UCSD-AML1 (cell line): ENCODE results near the gene RGCC.
"Not testable (repeated sequence)": the region's sequence is repeated elsewhere in the genome, so short reads cannot be mapped to it uniquely, and the experiment has no call there.

Experiments
- DNase-seq: peaks from one replicate; lab custom pipeline; 2025; ENCODE audit not compliant: unreplicated experiment; lab: John Stamatoyannopoulos, UW

Gene RGCC

GRCh38 chr13:41488124-41488523, 30.8 kb downstream of the RGCC start:
- no peak for DNase-seq

DNA sequence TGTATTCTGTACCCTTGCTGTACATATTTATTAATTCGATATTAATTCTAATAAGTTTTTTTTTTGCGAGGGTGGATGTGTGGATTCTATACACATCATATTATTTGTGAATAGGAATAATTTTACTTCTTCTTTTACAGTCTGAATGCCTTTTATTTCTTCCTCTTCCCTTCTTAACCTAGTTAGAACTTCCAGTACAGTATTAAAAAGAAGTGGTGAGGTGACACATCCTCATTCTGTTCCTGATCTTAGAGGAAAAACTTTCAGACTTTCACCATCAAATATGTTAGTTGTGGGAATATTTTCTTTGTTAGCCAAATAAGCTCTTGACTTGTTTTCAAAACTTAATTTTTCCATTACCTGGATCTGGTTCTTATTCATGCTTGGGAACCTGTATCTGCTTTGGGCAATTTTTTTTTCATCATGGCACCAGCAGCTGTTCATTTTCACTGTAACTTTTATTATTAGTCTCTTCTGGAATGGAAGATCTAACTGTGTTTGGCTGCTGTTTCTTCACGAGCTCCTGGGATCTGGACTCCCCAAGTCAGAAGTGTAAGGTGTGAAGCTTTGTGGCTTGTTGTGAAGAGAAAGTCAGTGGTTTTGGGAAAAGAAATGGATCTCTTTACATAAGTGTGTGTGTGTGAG, 33.1 kb downstream of the RGCC start:
- DNase-seq, result no peak

DNA sequence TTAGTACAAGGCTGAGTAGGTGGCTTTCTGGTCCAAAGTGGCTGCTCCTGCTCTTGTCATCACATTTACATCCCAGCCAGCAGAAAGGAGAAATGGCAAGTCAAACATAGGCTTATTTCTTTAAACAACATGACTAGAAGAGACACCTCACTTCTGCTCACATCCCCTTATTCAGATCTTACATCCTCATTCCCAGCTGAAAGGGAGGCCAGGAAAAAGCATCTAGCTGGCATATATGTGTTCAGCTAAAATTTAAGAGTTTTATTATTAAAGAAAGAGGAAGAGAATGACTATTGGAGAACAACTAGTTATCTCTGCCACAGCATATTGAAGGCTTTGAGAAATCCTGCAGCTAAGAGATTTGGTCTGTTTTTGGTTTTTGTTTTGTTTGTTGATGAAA, 34.1 kb downstream of the RGCC start:
- no peak for DNase-seq

- DNase-seq, result peak; percentile 29
Observed at GRCh38 chr13:41492432-41493260, 35.3 kb downstream of the RGCC start.

DNA sequence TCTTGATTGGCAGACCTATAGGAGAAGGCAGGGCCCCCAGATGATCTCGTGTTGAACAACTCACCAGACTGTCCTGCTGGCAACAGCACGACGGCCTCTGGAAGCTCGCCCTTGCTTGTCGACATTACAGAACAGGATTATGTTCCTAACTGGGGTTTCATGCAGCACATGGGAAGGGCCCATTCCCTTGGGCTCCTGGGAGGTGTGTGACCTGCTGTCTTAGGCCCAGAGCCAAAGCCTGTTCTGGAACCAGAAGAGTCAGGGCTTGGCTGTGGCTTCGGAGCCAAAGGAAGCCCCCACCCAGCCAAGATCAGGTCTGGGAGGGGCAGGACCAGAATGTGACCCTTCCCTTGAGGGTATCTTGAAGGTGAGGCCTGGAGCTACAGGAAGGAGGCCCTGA, 36.9 kb downstream of the RGCC start:
- no peak for DNase-seq

- no peak for DNase-seq
Observed at GRCh38 chr13:41495044-41495443, 37.7 kb downstream of the RGCC start.

- DNase-seq, result no peak
Observed at GRCh38 chr13:41496420-41497234, 39.3 kb downstream of the RGCC start.

- no peak for DNase-seq
Observed at GRCh38 chr13:41497436-41497835, 40.1 kb downstream of the RGCC start.

DNA sequence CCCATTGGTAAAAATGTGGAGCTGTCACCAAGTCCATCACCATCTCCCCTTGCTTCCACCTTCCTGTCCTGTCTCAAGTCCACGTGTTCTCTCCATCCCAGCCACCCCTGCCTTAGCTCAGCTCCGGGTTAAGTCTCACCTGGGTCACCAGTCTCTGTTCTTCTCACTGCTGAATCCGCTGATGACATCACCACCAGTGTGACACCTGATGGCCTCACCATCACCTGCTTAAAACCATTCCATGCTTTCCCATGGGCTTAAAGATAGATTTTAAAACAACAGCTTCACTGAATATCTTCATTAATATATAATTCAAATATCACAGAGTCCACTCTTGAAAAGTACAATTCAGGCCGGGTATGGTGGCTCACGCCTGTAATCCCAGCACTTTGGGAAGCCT, 42.1 kb downstream of the RGCC start:
- no peak for DNase-seq

DNA sequence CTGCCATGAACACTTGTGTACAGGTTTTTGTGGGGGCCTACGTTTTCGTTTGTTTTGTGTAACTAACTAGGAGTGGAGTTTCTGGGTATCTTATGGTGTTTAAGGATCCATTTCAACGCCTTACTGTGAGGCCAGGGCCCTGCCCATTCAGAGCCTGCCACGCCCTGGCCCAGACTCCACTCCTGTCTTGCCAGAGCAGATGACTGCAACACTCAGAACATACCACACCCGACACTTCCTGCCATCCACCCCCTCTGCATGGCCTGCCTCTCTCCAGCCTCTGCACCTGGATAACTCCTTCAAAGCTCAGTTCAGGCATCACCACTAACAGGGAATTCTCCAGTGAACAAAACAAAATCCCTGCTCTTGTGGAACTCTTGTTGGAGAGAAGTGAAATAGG, 43.2 kb downstream of the RGCC start:
- no peak for DNase-seq

DNA sequence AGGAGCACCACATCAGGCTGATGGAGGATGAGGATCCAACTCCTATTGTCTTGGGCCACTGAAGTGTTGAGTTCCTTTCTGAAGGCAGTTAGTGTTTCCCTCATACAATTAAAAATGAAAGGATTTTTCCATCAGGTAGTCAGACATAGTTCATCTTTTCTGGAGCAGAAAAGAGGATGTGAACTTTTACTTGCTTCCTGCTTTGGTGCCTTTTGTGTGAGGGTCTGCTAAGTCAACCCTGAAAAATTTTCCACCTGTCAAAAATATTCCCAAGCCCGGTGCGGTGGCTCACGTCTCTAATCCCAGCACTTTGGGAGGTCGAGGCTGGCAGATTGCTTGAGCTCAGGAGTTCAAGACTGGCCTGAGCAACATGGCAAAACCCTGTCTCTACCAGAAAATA, 43.9 kb downstream of the RGCC start:
- no peak for DNase-seq

- DNase-seq, result no peak
Observed at GRCh38 chr13:41502031-41502430, 44.7 kb downstream of the RGCC start.

DNA sequence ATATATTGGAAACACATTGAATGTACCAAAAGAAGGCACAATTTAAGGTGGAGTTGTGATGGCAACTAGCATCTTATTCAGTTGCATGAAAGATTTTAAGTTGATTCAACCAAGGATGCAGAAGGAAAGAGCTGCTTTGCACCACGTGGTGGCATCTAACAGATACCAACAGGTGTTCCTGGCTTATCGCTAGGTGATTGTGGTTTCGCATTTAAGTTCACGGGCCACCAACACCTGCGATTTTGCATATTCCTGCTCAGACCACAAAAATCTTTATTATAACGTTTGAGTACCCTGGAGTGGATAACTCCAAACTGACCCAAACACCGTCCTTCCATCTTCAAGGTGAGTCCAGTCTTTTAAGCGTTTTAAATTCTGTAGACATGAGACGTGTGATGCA, 45.3 kb downstream of the RGCC start:
- DNase-seq, result no peak

DNA sequence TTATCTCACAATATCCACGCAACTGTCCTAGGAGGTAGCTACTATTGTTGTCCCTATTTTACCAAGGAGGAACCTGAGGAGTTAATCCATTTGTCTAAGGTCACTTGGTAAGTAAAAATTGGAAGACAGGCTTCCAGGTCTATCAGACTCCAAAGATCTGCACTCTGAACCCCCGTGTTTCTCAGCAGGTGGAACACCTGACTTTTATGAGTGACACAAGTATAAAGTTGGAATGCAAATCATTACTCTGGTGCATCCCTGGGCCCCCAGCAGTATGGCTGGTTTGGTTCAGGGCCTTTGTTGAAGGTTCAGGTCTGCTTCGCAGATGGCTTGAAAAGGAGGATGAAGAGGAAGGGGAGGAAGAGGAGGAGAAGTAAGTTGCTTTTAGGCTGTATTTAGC, 46.0 kb downstream of the RGCC start:
- DNase-seq, result no peak

- DNase-seq, result not testable (repeated sequence)
Observed at GRCh38 chr13:41504657-41505056, 47.3 kb downstream of the RGCC start.

DNA sequence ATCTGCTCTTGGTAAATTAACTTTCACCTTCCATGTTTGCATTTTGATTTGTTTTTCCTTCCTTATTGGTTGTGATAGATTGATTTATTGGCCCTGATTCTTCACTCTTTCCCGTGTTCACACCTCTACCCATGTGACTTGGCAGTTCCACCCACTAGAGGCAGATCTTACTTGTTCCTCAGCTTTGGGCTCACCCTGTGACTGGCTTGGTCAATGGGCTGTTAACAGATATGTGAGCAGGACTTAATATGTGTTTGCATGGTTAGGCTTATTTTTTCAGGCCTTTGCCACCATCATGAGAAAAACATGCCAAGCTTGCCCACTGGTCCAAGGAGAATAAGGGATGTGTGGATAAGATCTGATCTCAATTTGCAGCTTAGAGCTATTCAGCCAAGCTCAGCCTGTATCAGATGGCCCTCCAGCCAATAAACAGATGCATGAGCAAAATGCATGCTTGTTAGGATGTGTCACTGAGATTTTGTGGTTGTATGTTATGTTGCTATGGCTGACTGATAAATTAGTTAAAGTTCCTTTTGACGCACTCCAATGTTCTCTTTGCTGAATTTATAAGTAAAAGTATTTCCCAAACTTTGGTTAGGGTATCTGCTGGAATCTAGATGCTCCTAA, 48.0 kb downstream of the RGCC start:
- no peak for DNase-seq

DNA sequence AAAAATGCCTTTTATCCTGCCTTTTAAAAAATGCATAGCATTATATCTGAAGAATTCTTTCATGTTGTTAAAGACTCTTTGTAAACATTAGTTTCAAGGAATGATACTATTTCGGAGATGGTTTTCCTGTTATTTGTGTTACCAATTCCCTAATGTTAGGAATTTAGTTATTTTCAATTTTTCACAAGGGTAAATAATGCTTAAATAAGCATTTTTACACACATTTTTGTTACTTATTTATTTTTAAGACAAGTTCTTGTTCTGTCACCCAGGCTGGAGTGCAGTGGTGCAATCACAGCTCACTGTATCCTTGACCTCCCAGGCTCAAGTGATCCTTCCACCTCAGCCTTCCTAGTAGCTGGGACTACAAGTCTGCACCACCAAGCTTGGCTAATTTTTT, 49.0 kb downstream of the RGCC start:
- no peak for DNase-seq

GRCh38 chr13:41509971-41510370, 52.6 kb downstream of the RGCC start:
- no peak for DNase-seq

DNA sequence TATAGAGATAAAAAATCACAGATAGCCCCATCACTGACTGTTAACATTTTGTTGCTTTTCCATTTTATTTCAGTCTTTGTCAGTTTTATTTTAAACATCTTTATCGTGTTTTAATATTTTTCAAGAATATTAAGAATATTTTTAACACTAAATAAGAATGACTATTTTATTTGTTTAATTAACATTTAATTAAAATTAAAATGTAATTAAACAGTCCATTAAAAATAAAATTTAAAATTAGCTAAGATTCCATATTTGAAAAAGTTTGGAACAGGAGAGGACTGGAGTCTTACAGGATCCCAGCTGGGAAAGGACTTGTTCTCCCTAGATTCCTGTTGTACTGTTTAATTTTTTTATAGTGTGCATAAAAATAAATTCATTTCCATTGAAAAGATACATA, 54.5 kb downstream of the RGCC start:
- no peak for DNase-seq

- no peak for DNase-seq
Observed at GRCh38 chr13:41512441-41512840, 55.1 kb downstream of the RGCC start.

- DNase-seq, result no peak
Observed at GRCh38 chr13:41513600-41513999, 56.2 kb downstream of the RGCC start.
